Measurements from ENCODE around the gene TOP1.
"Not testable (repeated sequence)": the region's sequence is repeated elsewhere in the genome, so short reads cannot be mapped to it uniquely, and the experiment has no call there.

The TOP1 gene

DNA sequence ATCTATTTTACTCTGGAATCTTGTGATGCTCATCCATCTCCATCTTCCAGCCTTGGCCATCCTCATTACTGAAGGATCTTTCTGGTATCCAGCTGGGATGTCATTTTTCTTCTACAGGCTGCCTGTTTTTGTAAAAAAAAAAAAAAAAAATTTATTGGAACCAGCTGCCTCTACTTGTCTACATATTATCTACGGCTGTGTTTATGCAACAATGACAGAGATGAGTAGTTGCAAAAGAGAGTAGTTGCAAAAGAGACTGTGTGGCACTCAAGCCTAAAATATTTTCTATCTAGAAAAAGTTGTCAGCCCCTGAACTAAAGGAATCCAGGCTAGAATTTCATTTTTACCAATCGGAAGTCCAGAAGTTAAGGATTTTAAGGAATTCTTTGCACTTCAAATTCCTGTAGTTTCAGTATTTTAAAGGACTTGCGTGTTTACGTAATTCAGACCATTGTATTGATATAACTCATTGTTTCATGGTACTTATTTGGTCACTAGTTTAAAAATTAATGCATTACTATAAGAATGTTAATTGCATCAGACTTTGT lies 70.2 kb downstream of the TOP1 start:
- DNase-seq: no peak

DNA sequence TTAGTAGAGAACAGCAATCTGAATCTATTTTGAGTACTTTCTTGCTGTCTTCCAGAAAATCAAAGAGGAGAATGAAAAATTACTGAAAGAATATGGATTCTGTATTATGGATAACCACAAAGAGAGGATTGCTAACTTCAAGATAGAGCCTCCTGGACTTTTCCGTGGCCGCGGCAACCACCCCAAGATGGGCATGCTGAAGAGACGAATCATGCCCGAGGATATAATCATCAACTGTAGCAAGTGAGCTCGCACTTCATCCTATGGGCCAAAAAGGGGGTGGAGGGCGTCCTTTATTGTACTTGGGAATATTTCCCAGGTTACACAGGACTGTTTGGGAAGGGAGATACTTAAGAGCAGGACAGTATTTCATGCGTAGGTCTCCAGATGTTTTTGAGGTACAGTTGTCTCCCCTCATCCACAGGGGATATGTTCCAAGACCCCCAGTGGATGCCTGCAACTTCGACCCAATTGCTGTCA lies 71.4 kb downstream of the TOP1 start:
- no peak for DNase-seq

DNA sequence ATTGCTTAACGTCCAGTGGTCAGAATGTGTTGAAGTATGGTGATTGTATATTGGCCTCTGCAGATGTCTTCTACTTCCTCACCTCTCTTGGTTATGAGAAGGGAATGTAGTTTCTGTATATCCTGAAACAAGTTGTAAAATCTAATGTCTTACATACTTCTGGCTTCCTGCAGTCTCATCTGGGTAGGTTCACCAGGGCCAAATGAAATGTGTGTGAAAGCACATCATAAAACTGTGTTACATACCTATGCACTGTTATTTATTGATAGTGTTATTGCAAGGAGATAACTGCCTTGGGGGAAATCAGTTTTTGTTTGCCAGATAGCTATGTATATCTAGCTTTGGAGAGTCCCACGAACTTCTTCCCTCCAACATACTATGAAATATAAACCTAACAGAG lies 73.0 kb downstream of the TOP1 start:
- DNase-seq: no peak

DNA sequence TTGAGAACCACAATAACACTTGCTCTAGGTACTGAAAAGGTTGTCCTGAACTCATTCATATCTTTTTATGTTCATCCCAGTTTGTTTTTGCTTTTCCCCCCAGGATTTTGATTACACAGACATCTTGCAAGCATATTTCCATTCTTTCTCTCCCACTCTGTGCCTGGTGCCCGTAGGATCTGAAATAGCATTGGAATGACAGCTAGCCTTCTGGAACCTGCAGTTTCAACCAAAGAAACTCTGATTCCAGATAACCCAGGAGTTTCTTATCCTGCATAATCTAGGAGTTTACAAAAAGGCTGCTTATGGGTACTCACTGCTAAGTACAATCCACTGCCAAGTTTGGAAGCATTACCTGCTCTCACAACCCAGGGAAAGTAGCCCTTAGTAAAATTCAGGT lies 79.9 kb downstream of the TOP1 start:
- DNase-seq: no peak

DNA sequence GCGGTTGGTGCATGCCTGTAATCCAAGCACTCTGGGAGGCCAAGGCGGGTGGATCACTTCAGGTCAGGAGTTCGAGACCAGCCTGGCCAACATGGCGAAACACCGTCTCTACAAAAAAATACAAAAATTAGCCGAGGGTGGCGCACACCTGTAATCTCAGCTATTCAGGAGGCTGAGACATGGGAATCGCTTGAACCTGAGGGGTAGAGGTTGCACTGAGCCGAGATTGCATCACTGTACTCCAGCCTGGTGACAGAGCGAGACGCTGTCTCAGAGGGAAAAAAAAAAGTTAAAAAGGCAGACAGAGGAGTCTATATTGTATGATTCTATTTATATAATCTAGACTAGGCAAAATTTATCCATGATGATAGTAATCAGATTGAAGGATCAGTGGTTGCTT lies 81.4 kb downstream of the TOP1 start:
- no peak for DNase-seq

DNA sequence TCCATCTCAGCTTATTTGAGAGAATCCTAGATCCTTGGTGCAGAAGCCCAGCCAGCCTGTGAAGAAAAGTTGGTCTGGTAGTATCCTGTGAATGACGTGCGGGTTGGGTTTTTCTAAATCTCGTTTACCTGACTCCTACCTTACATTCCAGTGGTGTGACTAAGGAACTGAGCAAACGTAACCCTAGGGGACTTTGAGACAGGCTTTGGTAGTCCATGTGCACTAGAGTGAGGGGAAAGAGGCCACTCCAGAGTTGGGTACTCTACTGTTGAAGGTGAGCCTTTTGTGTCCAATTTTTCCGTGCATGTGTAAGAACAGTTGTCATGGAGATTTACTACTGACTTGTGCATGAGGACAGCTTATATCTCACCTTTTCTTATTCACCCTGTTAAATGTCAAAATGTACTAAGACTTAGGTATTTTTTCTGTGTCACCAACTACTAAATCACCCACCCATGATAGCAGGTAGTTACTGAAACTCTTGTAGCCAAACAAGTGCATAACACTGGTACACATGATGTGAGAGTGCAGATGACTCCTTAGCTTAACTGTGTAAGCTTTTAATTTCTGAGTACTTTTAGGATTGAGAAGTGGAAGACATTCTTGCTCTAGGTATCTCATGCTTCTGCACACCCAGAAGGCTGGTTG lies 82.4 kb downstream of the TOP1 start:
- DNase-seq: no peak

DNA sequence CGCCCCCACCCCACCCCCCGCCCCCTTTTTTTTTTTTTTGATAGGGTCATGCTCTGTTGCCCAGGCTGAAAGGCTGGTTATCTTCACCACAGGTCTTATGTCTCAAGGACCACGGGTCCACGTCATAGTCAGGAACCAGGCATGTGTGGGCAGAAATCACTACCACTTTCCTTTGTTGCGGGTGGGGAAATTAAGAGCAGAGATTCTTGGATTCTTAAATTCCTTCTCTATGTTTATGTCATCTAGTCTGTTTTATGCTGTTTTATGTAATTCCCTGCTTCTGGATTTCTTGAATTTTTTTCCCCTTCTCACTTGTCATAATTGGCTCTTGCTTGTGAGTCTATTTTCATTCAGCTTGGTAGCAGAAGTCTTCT lies 82.9 kb downstream of the TOP1 start:
- no peak for DNase-seq

DNA sequence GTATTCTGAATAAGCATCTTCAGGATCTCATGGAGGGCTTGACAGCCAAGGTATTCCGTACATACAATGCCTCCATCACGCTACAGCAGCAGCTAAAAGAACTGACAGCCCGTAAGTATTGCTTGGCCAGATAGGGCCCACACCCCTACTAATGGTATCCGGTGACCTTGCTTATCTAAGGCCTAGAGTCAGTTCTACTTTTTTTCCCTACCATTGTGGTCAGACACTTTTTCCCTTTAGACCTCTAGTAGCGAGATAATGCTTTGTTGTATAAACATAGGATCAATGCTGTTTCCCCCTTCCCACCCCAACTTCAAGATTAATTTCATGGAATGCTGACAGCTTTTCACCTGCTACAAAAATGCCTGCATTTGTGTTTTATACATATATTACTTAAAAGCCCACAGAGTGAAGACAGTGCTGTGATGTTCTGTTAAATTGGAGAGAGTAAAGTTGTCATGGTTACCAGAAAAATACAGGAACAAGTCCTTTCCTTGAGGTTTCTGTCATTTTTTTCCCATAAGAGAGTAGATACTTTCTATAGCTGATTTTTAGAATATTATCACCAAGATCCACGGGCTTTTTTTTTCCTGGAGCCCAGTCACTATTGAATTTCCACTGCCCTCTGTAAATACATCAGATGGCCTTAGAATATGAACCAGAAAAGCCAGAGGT lies 87.8 kb downstream of the TOP1 start:
- no peak for DNase-seq

DNA sequence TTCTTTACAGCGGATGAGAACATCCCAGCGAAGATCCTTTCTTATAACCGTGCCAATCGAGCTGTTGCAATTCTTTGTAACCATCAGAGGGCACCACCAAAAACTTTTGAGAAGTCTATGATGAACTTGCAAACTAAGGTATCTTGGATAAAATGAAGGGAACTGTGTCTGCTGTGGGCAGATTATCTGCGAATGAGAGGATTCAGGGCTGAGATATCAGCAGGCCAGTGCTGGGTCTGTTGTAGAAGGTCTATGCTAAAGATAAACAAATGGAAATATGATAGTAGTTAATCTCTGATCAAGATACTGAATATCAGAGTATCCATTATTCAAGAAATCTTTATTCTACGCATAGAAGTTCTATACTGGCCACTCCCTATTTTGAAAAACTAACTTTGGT lies 89.5 kb downstream of the TOP1 start:
- not testable (repeated sequence) for DNase-seq

DNA sequence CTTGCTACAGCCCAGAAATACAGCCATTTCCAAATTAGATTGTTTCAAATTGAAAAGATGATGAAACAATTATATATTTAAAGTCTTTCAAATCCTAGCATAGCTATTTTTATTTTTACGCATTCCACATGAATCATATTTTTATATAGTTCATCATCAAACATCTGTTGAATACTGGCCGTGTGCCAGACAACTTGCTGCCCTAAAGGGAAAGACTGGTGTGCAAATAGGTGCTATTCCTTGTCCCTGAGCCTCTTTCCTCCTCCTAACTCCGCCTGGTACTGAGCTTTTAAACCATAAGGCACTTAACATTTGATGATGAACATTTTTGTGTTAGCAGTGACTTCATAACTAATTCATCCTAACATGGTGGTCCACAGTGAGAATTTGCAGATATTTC lies 90.0 kb downstream of the TOP1 start:
- DNase-seq: no peak

DNA sequence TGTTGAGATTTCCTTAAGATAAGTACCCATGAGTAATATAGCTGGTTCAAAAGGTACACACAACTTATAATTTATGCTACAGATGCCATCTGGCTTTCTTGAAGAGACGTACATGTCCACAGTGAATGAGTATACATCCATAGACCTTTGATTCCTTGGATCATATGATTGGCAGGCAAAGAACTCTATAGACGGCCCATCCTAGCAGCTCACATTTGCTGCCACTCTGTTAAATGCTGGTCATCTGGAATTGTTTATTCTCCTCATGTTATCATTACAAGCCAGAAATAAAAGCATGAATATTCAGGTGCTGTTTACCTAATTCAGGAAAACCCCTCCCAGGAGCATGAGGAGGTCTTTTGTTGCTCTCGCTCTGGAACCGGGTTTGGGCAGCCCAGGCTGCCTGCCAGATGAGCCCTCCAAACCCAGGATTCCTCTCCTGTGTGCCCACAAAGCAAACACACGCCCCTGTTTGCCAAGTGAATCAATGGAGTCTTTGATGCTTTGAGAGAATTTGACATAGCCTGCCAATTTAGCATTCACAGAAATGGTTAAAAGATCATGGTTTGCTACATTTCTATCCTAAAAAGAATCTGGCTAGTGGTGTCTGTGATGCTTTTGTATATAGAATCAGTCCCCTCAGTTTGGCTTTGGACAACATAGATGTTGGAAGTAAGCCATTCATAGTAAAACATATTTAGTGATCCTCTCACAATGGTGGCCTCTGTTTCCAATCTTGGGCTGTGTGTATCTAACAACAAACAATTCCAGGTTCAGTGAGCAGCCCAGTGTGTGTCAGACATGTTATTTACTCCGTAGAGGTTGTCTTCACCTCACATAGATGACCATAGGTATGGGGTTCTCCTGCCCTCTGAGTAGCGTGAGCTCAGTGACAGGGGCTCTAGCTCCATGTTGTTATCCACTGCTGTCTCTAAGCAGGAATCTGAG lies 91.3 kb downstream of the TOP1 start:
- peak; percentile 91 for DNase-seq

DNA sequence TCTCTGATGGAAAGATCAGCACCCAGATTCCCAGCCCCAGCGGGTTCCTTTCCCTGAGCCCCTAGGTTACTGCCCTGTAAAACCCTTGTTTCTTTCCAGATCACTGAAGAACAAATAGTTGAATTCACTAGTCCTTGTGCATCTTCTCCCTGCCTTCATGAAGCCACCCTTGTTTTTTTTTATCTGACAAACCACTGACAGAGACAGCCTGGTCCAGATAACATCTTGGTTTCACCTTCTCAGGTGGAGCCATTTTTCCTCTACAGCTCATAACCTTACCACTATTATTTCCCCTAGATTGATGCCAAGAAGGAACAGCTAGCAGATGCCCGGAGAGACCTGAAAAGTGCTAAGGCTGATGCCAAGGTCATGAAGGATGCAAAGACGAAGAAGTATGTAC lies 92.8 kb downstream of the TOP1 start:
- no peak for DNase-seq

DNA sequence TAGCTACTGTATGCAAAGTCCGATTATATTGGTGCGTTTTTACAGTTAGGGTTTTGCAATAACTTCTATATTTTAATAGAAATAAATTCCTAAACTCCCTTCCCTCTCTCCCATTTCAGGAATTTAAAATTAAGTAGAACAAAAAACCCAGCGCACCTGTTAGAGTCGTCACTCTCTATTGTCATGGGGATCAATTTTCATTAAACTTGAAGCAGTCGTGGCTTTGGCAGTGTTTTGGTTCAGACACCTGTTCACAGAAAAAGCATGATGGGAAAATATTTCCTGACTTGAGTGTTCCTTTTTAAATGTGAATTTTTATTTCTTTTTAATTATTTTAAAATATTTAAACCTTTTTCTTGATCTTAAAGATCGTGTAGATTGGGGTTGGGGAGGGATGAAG lies 95.0 kb downstream of the TOP1 start:
- no peak for DNase-seq

DNA sequence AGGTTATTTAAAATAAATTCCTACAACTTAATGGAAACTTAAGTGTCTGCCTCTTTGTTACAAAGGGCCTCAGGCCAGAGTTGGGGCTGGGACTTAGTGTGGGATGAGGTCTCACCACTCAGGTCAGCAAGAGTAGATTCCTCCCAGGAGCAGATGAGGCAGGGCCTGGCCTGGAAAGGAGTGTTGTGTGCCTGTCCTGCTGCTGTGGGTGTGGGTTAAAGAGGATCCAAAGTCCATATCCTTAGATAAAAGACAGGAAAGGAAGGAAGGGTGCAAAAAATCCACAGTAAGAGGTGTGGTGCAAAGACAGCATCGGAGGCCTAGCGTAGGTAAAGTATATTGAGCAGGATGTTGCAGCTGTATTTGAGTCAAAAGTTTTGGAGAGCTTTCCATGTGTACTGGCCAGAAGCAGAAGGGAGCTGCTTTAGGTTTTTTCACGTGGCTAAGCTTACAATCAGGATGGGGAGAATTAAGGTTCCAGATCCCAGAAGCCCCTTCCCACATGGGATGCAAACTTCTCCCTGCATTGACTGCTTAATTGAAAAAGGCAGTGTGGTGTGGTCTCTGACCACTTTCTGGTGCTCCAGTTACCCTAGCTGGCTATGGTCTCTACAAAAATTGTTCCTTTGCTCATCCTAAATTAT lies 96.0 kb downstream of the TOP1 start:
- DNase-seq: no peak

DNA sequence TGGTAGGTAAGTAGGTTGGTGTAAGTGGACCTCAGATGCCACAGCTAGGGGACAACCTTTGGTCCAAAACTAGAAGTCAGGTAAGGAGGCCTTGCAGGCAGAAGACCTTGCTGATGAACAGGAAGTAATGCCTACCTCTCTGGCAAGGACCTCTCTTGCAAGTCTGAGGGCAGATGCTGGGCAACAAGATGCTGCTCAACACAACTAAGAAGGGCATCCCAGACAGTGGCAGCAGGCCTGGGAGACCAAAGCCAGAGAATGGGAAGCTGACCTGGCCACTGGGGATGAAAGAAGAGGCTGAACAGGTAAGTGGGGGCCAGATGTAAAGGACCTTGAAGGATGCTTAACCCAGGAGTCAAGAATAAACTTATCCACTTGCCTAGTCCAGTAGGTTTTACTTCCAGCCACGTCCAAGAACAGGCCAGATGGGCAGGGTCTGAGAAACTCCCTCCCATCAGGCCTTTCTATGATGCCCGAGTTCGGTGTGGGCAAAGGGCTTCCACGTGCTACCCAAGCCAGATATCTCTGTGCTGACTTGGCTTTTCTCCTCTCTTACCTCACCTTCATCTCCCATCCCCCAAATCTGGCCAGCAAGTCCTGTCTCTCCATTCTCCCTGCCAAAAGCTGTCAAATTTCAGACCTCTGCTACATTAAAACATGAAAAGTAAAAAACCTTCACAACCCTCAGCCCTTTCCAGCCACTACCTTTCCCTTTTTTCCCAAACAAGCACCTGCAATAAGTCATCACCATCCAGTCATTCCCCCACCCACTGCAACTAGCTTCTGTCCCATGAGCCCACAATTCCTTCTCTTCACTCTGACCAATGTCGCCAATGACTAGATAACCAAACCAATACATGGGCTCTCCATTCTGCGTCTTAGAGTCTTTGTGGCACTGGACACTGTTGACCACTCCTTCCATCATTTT lies 97.2 kb downstream of the TOP1 start:
- DNase-seq: no peak

DNA sequence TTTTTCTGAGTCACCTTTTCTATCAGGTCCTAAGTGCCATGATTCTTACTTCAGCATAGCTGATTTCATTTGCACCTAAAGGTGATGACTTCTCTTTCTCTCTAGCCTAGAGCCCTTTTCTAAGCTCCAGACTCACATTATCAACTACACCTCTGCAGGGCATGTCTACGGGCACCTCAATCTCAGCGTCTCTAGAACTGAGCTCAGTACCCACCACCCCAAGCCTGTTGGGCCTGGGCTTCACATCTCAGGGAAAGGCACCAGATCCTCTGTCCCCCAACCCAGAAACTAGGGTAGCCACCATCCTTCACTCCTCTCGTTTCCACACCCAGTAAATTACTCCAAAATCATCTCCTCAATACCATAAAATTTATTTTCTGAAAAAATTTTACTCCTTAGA lies 98.1 kb downstream of the TOP1 start:
- DNase-seq: no peak

DNA sequence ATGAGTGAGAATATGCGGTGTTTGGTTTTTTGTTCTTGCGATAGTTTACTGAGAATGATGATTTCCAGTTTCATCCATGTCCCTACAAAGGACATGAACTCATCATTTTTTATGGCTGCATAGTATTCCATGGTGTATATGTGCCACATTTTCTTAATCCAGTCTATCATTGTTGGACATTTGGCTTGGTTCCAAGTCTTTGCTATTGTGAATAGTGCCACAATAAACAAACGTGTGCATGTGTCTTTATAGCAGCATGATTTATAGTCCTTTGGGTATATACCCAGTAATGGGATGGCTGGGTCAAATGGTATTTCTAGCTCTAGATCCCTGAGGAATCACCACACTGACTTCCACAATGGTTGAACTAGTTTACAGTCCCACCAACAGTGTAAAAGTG lies 99.7 kb downstream of the TOP1 start:
- not testable (repeated sequence) for DNase-seq

DNA sequence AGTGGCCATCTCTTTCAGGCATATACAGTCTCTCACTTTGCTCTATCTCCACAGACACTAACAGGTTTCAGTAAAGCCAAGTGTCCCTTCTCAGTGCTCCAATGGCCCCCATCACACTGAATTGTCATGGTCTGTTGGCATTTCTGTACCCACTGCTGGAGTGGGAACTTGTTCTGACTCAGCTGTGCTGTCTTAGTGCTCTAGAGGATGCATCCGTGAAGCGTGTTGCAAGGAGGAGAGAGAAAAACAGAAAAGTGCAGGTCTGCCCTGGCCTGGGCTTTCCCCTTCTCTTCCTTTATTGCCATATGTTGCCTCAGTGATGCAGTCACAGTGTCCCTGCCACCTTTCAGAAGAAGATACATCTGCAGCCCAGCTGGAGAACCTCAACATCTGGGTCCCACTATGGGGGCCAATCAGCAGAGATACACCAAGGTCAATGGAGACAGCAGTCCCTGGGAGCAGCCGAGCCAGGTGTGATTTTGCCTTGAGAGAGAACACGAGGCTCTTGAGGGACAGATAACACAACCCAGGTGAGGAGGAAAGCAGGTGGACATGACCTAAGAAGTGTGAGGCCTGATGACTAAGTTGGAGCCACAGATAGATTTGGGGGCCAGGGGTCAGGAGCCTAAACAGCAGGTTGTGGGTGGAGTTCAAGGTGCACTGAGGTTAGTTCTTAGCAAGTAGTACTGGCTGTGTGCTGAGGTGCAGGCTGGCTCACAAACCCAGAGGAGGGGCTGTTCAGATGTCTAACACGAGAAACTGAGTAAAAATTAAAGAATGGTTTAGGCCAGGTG lies 103.2 kb downstream of the TOP1 start:
- no peak for DNase-seq

DNA sequence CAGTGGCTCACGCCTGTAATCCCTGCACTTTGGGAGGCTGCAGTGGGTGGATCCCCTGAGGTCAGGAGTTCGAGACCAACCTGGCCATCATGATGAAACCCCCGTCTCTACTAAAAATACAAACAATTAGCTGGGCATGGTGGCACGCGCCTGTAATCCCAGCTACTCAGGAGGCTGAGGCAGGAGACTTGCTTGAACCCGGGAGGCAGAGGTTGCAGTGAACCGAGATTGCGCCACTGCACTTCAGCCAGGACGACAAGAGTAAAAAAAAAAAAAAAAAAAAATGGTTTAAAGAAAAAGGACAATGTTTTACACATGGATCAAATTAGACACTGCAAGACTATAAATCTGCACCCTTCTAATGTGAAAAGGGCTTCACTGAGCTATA lies 103.8 kb downstream of the TOP1 start:
- DNase-seq: not testable (repeated sequence)

DNA sequence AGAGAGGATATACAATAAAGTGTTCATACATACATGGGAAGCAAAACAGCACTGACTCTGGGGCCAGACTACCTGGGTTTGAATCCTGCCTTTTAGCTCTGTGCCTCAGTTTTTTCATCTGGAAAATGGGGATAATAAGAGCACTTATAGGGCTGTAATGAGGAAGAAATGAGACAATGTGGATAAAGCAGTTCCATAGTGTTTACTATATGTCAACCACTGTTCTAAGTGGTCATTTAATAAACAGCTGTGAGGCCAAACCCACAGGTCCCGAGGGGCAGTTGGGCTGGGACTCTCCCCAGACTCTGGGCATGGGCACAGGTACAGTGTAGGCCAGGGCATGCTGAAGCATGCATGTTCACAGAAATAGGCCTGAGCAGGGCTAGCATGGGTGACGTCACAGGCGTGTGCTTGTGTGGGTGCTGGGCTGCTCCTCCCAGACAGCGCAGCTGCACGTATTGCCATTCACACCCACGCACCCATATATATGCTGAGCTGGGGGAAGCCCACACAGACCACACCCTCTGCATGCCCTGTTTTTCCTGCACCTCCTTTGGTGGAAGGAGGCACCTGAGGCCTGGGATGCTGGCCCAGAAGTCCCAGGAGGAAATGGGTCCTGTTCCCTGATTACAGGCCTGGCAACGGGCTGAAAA lies 105.2 kb downstream of the TOP1 start:
- no peak for DNase-seq

Measured in NCI-H2029 (cell line).